HG03060 (cell line): Measurements from ENCODE around the gene MRC2.

Source experiments
- ATAC-seq: cut with Tn5 transposase; IDR thresholded peaks from one replicate; pipeline ENCODE4 v1.9.1; 2021; ENCODE audit warnings: low read depth, moderate number of reproducible peaks; ENCODE audit not compliant: unreplicated experiment

The MRC2 gene

GRCh38 chr17:62657145-62657665 lies 29.7 kb downstream of the MRC2 start:
- no peak for ATAC-seq

- ATAC-seq = no peak
Measured at GRCh38 chr17:62657690-62658089, 30.2 kb downstream of the MRC2 start.

- ATAC-seq = no peak
Measured at GRCh38 chr17:62658136-62658920, 30.9 kb downstream of the MRC2 start.

GRCh38 chr17:62660629-62661118 lies 33.2 kb downstream of the MRC2 start:
- ATAC-seq = no peak

GRCh38 chr17:62661337-62661736 lies 33.9 kb downstream of the MRC2 start:
- no peak for ATAC-seq

- no peak for ATAC-seq
Measured at GRCh38 chr17:62662855-62663254, 35.4 kb downstream of the MRC2 start.

GRCh38 chr17:62663304-62663703 lies 35.8 kb downstream of the MRC2 start:
- no peak for ATAC-seq

GRCh38 chr17:62664336-62665120 lies 37.1 kb downstream of the MRC2 start:
- no peak for ATAC-seq

- ATAC-seq = no peak
Measured at GRCh38 chr17:62665599-62665998, 38.1 kb downstream of the MRC2 start.

- no peak for ATAC-seq
Measured at GRCh38 chr17:62666061-62666800, 38.8 kb downstream of the MRC2 start.

GRCh38 chr17:62666801-62667591 lies 39.5 kb downstream of the MRC2 start:
- ATAC-seq = no peak

GRCh38 chr17:62668091-62668804 lies 40.8 kb downstream of the MRC2 start:
- ATAC-seq = no peak

GRCh38 chr17:62670202-62670821 lies 42.8 kb downstream of the MRC2 start:
- ATAC-seq = no peak

- ATAC-seq = no peak
Measured at GRCh38 chr17:62671553-62671952, 44.1 kb downstream of the MRC2 start.

GRCh38 chr17:62672957-62673356 lies 45.5 kb downstream of the MRC2 start:
- no peak for ATAC-seq

GRCh38 chr17:62673614-62674362 lies 46.3 kb downstream of the MRC2 start:
- no peak for ATAC-seq

GRCh38 chr17:62674363-62674739 lies 46.9 kb downstream of the MRC2 start:
- no peak for ATAC-seq

GRCh38 chr17:62674841-62675240 lies 47.4 kb downstream of the MRC2 start:
- ATAC-seq = no peak
